AG04449 (cell line): ENCODE data around the gene DHDH.

ENCODE experiments used
- CTCF ChIA-PET: fragments of 350-600 bp; formaldehyde crosslinking; extraction: SDS; loops from one replicate; lab custom pipeline; 2021; ENCODE audit warnings: antibody characterized with exemption; lab: Yijun Ruan, JAX
- POLR2A ChIA-PET: fragments of 400-600, 350-600 bp; formaldehyde crosslinking; extraction: SDS; loops from one replicate; lab custom pipeline; 2020; ENCODE audit warnings: antibody characterized with exemption, inconsistent platforms; lab: Yijun Ruan, JAX
- DNase-seq: peaks from one replicate; pipeline ENCODE4 v3.0.0-alpha.2; 2010; ENCODE audit warnings: low read depth, low spot score
- H3K4me3 ChIP-seq: 2 replicates; pipeline ENCODE4 v1.5.1; 2011; ENCODE audit warnings: low read depth, mild to moderate bottlenecking, control low read depth, low read length
- TF ChIP-seq, protein P1 (sequence below): IDR thresholded peaks from one replicate; pipeline ENCODE4 v1.5.1; 2011; ENCODE audit warnings: mild to moderate bottlenecking, moderate library complexity, low read length, control low read depth, inconsistent platforms; ENCODE audit not compliant: insufficient read depth; ENCODE audit errors: missing control alignments

Gene DHDH

DNA sequence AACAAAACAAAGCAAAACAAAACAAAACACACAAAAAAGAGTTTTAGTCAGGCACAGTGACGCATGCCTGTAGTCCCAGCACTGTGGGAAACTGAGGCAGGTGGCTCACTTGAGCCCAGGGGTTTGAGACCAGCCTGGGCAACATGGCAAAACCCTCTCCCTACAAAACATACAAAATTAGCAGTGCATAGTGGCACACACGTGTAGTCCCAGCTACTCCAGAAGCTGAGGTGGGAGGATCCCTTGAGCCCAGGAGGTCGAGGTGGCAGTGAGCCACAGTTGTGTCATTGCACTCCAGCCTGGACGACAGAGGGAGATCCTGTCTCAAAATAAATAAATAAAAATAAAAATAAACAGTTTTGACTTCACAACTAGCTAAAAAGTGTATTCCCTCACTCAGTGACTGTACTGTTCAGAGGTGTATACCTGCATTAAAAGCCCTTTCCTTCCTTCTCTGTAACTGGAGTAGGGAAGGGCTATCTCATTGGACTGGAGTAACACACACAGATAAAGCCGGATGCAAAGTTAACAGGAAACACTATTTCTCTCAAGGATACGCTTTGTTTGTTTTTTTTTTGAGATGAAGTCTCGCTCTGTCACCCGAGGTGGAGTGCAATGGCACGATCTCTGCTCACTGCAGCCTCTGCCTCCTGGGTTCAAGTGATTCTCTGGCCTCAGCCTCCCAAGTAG is 17.5 kb downstream of the DHDH start:
- no peak for DNase-seq
- TF ChIP-seq, protein P1, sequence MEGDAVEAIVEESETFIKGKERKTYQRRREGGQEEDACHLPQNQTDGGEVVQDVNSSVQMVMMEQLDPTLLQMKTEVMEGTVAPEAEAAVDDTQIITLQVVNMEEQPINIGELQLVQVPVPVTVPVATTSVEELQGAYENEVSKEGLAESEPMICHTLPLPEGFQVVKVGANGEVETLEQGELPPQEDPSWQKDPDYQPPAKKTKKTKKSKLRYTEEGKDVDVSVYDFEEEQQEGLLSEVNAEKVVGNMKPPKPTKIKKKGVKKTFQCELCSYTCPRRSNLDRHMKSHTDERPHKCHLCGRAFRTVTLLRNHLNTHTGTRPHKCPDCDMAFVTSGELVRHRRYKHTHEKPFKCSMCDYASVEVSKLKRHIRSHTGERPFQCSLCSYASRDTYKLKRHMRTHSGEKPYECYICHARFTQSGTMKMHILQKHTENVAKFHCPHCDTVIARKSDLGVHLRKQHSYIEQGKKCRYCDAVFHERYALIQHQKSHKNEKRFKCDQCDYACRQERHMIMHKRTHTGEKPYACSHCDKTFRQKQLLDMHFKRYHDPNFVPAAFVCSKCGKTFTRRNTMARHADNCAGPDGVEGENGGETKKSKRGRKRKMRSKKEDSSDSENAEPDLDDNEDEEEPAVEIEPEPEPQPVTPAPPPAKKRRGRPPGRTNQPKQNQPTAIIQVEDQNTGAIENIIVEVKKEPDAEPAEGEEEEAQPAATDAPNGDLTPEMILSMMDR: no peak
- POLR2A ChIA-PET: interaction anchor here (0.6 to 1.4 kb wide), 2 partner anchors 14 to 71 kb away, joined by 4 read pairs; partner anchors contain the start of gene FTL
- CTCF ChIA-PET: no interaction called here
- H3K4me3 ChIP-seq: no peak overlapping the region

DNA sequence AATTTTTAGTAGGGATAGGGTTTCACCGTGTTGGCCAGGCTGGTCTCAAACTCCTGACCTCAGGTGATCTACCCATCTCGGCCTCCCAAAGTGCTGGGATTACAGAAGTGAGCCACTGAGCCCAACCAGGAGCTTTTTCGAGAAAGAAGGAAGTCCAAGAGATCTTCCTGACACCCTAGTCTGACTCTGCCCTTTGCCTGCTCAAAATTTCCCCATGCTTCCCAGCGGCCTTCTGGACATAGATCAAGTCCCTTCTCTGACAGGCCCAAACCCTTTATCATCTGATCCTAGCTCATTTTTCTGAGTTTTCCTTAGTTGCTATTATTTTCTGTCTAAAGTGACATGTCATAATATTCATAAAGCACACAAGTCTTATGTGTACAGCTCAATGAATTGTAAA is 19.6 kb downstream of the DHDH start:
- no peak for DNase-seq
- no peak overlapping the region for H3K4me3 ChIP-seq
- CTCF ChIA-PET: interaction anchor here (0.7 to 2.1 kb wide), 5 partner anchors 17 to 112 kb away, joined by 3 to 6 read pairs (median 3); partner anchors contain the start of gene RUVBL2
- TF ChIP-seq, protein P1: no peak
- POLR2A ChIA-PET: no interaction called here

DNA sequence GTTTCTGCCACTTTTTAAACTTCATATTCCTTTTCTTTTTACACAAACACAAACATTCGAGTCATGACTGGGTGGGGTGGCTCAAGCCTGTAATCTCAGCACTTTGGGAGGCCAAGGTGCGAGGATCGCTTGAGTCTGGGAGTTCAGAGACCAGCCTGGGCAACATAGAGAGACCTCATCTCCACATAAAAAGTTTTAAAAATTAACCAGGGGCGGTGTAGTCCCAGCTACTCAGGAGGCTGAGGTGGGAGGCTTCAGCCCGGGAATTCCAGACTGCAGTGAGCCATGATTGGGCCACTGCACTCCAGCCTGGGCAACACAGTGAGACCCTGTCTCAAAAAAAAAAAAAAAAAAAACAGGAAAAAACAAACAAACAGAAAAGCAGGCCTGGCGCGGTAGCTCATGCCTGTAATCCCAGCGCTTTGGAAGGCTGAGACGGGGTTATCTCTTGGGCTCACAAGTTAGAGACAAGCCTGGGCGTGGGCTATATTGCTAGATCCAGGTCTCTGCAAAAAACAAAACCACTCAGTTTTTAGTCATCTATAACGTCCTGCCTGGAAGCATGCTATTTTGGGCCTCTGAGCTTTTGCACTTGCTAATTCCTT is 20.6 kb downstream of the DHDH start:
- ChIA-PET POLR2A (interaction anchor here (0.6 to 2.1 kb wide), 7 partner anchors 10 to 81 kb away, joined by 3 to 18 read pairs (median 5); partner anchors contain the start of genes FTL and PPP1R15A), CTCF (interaction anchor here (0.9 to 2.1 kb wide), 6 partner anchors 10 to 159 kb away, joined by 3 to 6 read pairs (median 4); no protein-coding TSS in a partner anchor)
- H3K4me3 ChIP-seq: peak overlapping the region; percentile 94
- DNase-seq: no peak
- TF ChIP-seq, protein P1: no peak

DNA sequence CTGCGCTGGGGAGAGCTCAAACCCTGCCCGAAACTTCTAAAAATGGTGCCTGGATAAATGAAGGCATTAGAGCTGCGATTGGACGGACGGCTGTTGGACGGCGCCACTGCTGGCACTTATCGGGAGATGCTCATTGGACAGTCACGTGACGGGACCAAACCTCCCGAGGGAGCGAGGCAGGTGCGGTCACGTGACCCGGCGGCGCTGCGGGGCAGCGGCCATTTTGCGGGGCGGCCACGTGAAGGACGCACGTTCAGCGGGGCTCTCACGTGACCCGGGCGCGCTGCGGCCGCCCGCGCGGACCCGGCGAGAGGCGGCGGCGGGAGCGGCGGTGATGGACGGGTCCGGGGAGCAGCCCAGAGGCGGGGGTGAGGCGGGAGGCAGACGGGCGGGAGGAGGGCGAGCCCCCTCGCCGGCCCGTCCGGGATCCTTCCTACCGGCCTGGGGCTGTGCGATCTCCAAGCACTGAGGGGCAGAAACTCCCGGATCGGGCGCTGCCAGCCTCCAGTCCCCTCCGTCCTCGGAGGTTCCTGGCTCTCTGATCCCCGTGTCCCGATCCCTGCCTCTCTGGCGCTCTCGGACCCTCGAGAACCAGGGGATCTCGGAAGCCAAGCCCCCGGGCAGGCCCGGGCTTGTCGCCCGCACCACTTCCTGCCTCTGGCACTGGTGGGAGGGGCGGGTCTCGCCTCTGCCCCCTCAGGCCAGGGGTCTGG is 21.3 kb downstream of the DHDH start, which contains the start of gene BAX:
TSS of gene BAX (plus strand) at position 281 of the 713 bp plus-strand sequence. CDS start at position 335, 54 bp downstream.
- DNase-seq: no peak
- ChIA-PET CTCF (interaction anchor here (0.9 to 2.1 kb wide), 5 partner anchors 11 to 159 kb away, joined by 3 to 6 read pairs (median 3); no protein-coding TSS in a partner anchor), POLR2A (interaction anchor here (0.6 to 2.1 kb wide), 7 partner anchors 9 to 82 kb away, joined by 3 to 18 read pairs (median 5); partner anchors contain the start of genes FTL and PPP1R15A)
- H3K4me3 ChIP-seq: peak within 1 kb of the TSS; percentile 94
- TF ChIP-seq, protein P1: peak; percentile 12

DNA sequence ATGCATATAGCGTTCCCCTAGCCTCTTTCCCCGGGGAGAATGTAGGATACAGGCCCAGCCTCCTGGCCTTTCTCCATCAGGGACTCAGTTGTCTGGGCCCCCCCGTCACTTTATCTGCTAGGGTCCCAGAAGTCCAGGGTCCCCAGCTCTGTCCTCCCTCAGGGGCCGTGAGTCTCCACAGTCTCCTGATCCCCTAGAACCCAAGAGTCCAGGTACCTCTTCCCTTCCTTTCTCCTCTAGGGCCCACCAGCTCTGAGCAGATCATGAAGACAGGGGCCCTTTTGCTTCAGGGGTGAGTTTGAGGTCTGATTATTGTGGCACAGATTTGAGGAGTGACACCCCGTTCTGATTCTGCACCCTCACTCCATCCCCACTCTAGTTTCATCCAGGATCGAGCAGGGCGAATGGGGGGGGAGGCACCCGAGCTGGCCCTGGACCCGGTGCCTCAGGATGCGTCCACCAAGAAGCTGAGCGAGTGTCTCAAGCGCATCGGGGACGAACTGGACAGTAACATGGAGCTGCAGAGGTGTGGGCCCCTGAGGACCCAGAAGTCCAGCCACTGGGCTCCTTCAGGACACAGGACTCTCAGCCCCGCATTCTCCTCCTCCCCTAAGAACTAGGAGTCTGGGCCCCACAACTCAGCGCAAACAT is 21.9 kb downstream of the DHDH start:
- CTCF ChIA-PET: interaction anchor here (1.1 to 1.3 kb wide), 2 partner anchors 36 to 160 kb away, joined by 3 to 4 read pairs; no protein-coding TSS in a partner anchor
- H3K4me3 ChIP-seq: peak overlapping the region; percentile 94
- no peak for DNase-seq
- POLR2A ChIA-PET: interaction anchor here (0.9 to 2.1 kb wide), 4 partner anchors 9 to 83 kb away, joined by 3 to 18 read pairs (median 9); partner anchors contain the start of genes FTL and PPP1R15A
- TF ChIP-seq, protein P1: no peak
